ENCODE results near the gene CLPTM1. TPM values are rescaled to one million over a fixed set of nuclear protein-coding genes. Genes with fewer than 3 reads are reported as not detected.
"Not testable (repeated sequence)": the region's sequence is repeated elsewhere in the genome, so short reads cannot be mapped to it uniquely, and the experiment has no call there.

Gene CLPTM1
- total RNA-seq, 1 donor from 2014 or later = 38.3 TPM

DNA sequence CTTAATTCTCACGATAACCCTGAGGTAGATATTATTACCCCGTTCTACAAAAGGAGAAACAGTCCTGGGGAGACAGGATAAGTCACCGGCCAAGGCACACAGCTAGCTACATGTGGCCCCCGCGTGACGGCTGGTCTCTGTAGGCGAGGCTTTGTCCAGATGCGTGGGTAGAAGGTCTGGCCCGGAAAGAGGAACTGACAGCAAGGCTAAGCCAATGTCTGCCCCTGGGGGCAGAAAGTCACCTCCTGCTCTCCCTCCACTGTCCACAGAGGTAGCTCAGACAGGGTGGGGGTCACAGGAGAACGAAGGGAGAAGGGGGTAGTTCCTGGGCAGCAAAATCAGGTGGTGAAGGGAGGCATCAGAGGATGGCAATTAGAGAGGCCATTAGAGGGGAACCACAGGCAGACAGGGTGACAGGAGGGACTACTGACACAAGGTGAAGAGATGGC is 11.4 kb upstream of the CLPTM1 start:
- DNase-seq = no peak

DNA sequence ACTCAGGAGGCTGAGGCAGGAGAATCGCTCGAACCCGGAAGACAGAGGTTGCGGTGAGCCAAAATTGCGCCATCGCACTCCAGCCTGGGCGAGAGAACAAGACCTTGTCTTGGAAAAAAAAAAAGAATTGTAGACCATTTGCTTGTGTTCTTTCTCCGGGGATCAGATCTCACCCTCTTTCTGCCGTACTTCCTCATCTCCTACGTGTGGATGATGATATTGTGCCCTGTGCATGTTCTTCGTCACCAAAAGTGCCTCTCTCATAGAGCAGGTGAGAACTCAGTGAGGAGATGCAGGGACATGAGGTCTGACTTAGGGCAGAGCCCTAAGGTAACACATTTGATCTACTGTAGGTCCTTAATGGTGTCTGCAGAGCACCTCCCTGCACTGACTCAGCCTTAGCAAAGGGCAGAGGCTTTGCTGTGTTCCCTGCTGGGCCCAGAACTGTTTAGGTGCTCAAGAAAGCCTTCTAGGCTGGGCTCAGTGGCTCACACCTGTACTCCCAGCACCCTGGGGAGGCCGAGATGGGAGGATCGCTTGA is 8.1 kb upstream of the CLPTM1 start:
- DNase-seq = no peak

DNA sequence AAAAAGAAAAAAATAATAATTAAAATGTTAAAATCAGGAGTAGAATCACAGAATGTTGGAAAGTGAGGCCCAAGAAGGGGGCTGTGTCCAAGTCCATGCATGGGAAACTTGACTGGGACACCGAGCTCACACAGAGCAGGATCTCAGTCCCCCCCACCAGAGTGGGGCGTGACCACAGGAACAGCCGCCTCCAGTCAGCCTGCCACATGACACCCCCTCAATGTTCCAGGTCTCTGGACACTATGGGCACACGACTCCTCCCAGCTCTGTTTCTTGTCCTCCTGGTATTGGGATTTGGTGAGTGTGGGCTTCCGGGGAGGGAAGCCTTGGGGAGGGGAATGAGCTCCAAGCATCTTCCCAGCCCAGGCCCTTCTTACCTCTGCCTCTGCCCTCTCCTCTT is 6.9 kb upstream of the CLPTM1 start:
- DNase-seq = no peak

DNA sequence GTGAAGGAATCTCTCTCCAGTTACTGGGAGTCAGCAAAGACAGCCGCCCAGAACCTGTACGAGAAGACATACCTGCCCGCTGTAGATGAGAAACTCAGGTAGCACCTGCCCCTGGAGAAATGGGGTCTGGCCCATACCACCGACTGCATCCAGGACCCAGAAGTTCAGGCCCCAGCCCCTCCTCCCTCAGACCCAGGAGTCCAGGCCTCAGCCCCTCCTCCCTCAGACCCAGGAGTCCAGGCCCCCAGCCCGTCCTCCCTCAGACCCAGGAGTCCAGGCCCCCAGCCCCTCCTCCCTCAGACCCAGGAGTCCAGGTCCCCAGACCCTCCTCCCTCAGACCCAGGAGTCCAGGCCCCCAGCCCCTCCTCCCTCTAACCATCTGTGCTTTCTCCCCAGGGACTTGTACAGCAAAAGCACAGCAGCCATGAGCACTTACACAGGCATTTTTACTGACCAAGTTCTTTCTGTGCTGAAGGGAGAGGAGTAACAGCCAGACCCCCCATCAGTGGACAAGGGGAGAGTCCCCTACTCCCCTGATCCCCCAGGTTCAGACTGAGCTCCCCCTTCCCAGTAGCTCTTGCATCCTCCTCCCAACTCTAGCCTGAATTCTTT is 6.3 kb upstream of the CLPTM1 start:
- no peak for DNase-seq

DNA sequence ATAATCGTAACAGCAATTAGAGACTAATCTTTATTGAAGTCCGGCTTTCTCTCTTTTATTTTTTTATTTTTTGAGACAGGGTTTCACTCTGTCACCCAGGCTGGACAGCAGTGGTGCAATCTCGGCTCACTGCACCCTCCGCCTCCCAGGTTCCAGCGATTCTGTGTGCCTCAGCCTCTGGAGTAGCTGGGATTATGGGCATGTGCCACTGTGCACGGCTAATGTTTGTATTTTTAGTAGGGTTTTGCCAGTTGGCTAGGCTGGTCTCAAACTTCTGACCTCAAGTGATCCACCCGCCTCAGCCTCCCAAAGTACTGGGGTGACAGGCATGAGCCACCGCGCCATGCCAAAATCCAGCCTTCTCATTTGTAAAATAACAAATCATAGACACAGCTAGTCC is 5.6 kb upstream of the CLPTM1 start:
- no peak for DNase-seq

DNA sequence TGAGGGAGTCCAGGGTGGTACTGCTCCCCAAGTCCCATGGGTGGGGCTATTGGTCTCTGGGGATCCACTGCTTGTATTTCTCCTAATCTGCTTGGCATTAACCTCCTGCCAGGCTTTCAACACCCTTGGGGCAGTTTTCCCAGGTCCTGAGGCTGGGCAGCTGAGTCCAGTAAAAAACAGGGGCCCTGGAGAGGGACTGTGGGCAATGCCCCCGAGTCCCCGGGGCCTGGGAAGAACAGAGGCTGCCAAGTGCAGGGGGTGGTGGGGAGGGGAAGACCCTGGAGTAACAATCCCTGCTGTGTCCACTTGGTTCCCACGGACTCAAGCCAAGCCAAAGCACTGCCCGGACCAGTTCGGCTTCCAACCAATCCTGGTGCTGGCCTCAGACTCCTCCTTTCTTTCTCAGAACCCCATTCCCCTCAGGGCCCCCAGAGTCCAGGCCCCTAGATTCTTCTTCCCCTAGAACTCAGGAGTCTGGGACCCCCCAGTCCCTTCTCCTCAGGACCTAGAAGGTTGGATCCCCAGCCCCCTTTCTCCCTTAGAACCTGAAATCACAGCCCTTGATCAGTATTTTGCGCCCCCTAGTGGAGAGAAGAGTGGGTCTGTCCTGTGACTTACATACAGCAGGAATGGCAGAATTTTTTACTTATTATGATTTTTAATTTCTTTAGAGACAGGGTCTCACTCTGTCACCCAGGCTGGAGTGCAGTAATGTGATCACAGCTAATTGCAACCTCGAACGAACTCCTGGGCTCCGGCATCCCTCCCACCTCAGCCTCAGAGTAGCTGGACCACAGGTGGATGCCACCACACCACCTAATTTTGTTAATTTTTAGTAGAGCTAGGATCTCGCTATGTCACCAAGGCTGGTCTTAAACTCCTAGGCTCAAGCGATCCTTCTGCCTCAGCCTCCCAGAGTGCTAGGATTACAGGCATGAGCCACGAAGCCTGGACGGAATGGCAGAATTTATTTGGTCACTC is 3.7 kb upstream of the CLPTM1 start:
- peak; percentile 94 for DNase-seq

DNA sequence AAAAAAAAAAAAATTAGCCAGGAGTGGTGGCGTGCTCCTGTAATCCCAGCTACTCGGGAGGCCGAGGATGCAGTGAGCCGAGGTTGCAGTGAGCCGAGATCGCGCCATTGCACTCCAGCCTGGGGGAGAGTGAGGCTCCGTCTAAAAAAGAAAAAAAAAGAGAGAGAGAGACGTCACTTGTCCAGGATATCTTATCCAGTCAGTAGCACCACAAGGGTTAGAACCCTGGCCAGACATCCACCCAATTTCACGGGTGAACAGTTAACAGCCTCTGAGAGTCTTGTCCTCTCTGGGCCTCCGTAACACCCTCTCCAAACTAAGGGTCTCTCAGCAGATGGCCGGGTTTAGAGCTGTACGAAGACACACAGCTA is 917 bp upstream of the CLPTM1 start:
- DNase-seq = no peak

DNA sequence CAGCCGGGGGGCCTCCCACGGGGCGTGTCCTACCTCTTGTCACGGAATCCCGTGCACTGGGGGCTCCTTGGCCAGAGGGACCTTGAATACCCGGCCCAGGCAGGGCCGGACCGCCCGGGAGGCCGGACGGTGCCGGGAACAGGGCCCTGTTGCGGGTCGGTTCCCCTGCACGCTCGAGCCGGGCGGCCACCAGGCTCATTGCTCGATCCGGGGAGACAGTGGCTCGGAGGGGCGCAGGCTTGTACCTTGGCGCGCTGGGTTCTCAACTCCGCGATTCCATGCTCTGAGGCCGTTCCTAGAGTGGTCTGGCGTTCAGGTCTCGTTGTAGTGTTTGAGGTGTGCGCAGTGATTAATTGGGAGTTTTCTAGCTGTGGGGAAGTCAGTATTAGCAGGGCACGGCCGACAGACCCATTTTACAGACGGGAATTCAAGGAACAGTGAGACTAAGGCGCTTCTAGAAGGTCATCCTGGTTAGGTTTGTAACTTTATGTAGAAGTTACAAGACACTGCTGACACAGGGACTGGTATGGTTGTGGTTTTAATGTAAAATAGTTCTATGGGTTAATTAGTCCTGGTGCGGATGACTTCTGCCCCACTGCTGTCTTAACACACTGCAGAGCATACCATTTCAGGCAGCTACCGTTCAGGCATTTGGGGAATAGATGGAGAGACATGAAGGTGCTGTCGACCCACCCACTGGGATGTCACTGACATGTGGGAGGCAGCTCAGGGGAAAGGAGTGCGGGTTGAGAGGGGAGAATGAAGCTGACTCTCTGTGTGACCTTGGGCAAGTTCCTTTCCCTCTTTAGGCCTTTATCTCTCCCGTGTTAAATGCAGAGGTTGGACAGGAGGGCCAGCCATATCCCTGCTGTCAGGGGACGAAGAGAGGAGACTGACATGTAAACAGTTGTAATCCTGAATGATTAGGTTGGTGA is 592 bp downstream of the CLPTM1 start:
- DNase-seq = no peak

DNA sequence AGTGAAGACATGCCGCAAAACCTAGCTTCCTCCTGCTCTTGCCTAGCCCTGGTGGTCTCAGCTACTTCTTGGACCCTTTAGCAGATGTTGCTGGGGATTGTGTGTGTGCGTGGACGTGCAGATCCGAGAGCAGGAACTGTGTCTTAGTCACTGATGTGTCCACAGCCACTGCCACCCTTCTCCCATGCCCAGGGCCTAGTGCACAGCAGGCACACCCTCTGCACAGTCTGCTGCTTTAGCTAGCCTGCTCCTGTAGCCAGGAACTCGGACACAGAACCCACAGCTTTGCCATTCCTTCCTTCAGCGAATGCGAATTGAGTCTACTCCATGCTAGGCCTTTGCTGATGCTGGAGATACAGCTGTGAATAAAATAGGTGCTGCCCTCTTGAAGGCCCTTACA is 2.3 kb downstream of the CLPTM1 start:
- DNase-seq = no peak

DNA sequence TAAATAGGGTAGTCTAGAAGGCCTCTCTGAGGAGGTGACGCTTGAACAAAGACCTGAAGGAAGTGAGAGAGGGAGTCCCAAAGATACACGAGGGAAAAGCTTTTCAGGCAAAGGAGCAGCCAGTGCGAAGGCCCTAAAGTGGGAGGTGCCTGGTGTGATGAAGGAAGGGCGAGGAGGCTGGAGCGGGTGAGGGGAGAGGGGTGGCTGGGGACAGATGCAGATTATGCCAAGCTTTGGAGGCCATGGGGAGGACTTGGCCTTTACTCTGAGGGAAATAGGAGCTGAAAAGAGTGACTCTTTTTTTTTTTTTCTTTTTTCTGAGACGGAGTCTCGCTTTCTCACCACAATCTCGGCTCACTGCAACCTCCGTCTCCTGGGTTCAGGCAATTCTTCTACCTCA is 2.9 kb downstream of the CLPTM1 start:
- DNase-seq = no peak

DNA sequence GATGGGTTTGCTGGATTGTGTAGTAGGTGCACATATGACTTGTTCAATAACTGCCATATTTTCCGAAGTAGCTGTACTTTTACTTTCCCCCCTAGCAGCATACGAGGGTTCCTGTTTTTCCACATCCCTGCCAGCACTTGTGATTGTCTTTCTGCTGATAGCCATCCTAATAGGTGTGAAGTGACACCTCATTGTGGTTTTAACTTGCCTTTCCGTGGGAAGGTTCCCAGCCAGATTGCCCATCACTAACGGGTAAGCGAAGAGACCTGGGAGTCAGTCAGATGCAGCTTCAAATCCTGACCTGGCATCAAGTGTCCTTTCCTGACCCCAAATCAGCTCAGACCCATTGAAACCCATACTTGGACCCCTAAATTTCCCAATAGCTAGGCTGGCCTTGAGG is 4.5 kb downstream of the CLPTM1 start:
- no peak for DNase-seq

DNA sequence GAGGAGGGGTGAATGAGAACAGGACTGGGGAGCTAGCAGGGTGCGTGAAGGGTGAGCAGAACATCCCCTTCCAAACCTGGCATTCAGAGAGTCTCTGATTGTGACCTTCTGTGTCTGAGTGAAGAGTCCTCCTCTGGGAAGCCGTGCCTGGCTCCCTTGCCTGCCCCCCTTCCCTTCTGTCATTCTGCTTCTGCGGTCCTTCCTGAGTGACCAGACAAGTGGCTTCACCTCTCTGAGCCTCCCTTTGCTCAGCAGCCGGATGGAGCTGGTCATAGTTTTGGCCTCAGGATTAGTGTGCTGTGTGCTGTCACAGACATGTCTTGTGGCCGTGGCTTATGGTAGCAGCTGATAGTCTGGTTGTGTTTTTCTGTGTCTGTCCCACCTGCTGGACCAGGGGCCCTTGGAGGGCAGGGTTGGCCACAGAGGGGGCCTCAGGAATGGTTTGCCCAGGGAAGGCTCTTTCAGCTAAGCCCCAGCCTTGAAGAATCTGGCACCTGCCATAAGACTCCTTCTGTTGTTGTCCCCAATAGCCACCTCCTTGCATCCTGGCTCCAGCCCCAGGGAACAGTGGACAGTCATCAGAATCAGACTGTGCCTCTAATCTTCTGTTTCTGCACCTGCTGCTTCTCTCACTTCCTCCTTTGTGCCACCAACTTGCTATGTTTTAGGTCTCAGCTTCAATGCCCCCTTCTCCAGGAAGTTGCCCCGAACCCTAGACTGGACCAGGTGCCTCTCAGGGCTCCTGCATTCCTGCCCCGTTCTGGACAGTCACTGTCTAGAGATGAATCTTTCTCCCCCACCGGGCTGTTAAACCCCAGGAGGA is 5.9 kb downstream of the CLPTM1 start:
- no peak for DNase-seq

DNA sequence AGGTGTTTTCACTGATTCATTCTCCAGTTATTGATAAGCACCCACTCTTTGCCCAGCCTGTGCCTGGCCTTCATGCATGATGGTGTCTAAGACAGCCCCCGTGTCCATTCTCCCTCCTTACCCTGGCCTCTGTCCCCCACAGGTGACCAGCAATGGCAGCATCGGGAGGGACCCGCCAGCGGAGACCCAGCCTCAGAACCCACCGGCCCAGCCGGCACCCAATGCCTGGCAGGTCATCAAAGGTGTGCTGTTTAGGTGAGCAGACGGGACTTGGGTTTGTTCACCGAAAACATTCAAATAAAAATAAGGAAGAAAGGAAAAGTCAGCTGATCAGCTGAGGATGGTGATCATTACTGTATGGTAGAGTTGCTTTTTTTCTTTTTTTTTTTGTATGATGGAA is 6.6 kb downstream of the CLPTM1 start:
- DNase-seq = no peak

DNA sequence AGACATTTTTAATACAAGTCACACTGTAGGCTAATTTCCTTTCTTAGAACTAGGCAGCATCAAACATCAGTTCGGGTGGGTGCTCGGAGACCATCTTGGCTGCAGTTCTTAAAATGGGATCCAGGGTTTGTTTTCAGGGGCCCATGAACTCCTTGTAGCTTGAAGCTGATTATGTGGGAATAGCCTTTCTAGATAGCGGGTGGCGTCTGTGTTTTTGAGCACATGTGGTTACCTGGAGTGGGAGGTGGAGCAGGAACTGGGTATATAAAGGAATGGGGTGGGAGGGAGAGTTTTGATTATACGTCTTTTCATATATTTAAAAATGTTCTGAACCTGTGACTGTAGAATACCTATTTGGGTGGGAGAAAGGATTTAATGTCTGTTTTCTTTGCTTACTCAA is 12.9 kb downstream of the CLPTM1 start:
- no peak for DNase-seq

DNA sequence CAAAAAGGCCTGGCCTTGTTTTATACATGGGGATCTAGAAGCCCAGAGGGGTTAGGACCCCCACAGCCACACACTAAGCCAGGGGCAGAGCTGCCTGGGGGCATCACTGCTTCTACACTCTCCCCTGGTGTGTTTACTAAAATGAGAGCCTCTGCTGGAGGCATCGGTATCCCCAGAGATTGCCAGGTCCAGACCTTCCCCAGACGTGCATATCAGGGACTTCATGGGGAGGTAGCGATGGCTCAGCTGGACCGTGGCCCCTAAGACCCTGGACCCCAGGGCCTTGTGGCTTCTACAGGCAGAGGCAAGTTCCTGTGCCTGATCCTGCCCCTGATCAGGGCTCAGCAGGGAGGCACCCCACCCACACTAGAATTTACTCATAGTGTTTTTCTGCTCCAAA is 13.5 kb downstream of the CLPTM1 start:
- DNase-seq = no peak

DNA sequence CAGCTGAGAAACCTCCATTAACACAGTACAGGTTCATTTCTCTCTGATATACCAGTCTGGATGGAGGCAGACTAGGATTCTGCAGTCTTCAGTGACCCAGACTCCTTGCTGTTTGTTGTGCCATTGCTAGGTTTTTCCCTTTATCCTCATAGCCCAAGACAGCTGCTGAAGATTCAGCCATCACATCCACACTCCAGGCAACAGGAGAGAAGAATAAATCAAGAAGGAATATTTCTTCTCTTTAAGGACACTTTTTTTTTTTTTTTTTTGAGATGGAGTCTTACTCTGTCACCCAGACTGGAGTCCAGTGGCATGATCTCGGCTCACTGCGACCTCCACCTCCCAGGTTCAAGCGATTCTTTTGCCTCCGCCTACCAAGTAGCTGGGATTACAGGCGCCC is 14.3 kb downstream of the CLPTM1 start:
- DNase-seq = no peak

DNA sequence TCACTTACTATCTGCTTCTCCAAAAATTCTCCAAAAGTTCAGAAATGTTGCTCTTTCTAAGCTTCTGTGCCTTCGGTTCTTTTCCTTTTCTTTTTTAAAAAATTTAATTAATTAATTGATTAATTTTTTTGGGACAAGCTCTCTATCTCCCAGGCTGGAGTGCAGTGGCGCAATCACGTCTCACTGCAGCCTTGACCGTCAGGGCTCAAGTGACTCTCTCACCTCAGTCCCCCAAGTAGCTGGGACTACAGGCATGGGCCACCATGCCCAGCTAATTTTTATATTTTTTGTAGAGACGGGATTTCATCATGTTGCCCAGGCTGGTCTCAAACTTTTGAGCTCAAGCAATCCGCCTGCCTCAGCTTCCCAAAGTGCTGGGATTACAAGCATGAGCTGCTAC is 16.3 kb downstream of the CLPTM1 start:
- DNase-seq = not testable (repeated sequence)

DNA sequence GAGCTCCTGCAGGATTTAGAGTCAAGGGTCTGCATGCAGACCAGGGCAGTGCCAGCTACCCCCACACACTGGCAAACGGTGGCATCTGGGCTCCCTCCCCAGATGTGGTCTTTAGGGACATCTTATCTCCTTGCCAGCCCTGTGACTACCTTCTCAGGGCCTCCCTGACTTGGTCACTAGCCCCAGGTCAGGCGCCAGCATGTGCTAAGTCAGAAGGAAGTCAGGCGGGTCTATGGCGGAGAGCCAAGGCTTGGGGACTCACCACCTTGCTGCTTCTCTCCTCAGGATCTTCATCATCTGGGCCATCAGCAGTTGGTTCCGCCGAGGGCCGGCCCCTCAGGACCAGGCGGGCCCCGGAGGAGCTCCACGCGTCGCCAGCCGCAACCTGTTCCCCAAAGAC is 17.6 kb downstream of the CLPTM1 start:
- DNase-seq = no peak

DNA sequence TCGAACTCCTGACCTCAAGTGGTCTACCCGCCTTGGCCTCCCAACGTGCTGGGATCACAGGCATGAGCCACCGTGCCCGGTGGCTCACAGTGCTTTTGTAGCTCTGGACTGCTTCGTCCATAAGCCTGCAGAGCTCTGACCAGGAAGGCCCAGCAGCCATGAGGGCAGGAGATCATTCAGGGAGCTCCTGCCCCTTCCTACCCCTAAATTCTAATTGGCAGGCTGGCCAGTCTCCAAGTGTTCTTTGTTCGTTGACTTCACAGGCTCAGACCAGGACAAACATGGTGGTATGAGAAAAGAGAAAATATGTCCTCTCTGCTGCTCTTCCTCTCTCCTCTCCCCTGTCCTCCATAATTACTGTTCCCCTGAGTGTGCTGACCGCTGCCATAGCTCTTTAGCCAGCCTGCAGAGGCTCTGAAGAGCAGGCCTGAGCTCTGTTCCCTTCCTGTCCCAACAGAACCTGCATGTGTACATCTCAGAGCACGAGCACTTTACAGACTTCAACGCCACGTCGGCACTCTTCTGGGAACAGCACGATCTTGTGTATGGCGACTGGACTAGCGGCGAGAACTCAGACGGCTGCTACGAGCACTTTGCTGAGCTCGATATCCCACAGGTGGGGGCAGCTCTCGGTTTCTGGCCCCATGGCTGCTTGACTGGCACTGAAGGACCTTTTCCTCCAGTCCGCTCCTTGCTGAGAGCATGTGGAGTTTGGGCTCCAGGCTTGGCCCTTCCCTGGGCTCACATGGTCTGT is 19.0 kb downstream of the CLPTM1 start:
- DNase-seq = no peak

DNA sequence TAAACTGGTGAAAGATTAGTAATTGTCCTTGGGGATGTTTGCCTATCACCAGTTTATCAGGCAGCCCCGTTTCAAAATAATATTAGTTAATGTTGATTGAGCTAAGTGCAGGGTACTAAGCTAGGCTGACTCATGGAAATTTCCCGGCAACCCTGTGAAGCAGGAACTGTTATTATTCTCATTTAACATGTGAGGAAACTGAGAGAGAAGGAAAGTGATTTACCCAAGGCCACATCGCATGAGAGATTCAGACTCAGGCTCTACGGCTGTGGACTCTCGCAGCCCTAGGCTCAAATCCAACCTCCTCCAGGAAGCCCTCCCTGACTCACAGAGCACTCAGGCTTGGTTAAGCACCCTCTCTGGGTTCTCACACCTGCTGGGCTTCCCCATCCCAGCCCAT is 19.7 kb downstream of the CLPTM1 start:
- DNase-seq = no peak

DNA sequence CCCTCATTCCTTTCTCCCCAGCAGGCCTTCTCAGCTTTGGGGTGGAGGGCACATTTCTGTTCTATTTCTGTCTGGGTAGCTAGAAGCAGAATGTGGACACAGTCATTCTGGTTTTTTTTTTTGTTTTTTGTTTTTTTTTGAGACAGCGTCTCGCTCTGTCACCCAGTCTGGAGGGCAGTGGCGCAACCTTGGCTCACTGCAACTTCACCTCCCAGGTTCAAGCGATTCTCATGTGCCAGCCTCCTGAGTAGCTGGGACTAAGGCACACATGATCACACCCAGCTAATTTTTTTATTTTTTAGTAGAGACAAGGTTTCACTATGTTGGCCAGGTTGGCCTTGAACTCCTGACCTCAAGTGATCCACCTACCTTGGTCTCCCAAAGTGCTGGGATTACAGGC is 20.3 kb downstream of the CLPTM1 start:
- DNase-seq = no peak
